CD14-positive monocyte (primary cell): ENCODE measurements around the gene ABLIM3. TPM values are rescaled to one million over a fixed set of nuclear protein-coding genes. Genes with fewer than 3 reads are reported as not detected.

ENCODE experiments used
- DNase-seq, 3 donors: peaks; one replicate each; pipeline ENCODE4 v3.0.0-alpha.2; 2011 to 2022
- H2AFZ ChIP-seq: 2 replicates; pipeline ENCODE4 v1.6.0; 2012; ENCODE audit warnings: mild to moderate bottlenecking, low read depth, low read length, inconsistent platforms; ENCODE audit not compliant: insufficient read depth, poor library complexity, severe bottlenecking
- H3K27ac ChIP-seq, 2 donors: 1 replicate in 1 of 2; 2 replicates in 1 of 2; pipeline ENCODE4 v1.5.1; 2012 to 2013; ENCODE audit warnings: low read length in 2 of 2, control low read depth in 1 of 2, inconsistent platforms in 1 of 2, low read depth in 1 of 2, mild to moderate bottlenecking in 1 of 2
- H3K27me3 ChIP-seq, 2 donors: one replicate each; pipeline versions ENCODE4 v1.6.0 to v1.6.1; 2011 to 2013; ENCODE audit warnings: low read length in 2 of 2; ENCODE audit not compliant: control insufficient read depth in 2 of 2, insufficient read depth in 2 of 2
- H3K36me3 ChIP-seq, 2 donors: replicated peaks in 1 of 2; 1 replicate in 1 of 2; 2 replicates in 1 of 2; pipeline versions ENCODE4 v1.5.1 to v1.6.1; 2012 to 2013; ENCODE audit warnings: low read length in 2 of 2, control low read depth in 1 of 2, inconsistent platforms in 1 of 2, mild to moderate bottlenecking in 1 of 2; ENCODE audit not compliant: insufficient read depth in 2 of 2, control insufficient read depth in 1 of 2
- H3K4me1 ChIP-seq, 2 donors: 1 replicate in 1 of 2; 2 replicates in 1 of 2; pipeline versions ENCODE4 v1.5.1 to v1.6.1; 2012 to 2013; ENCODE audit warnings: low read length in 2 of 2, control low read depth in 1 of 2, inconsistent platforms in 1 of 2, mild to moderate bottlenecking in 1 of 2, moderate library complexity in 1 of 2; ENCODE audit not compliant: insufficient read depth in 2 of 2, control insufficient read depth in 1 of 2
- H3K4me2 ChIP-seq: replicated peaks from 2 replicates; pipeline ENCODE3; 2012; ENCODE audit warnings: low read length, moderate library complexity, mild to moderate bottlenecking; ENCODE audit not compliant: poor library complexity, severe bottlenecking; ENCODE audit errors: extremely low read depth
- H3K4me3 ChIP-seq, 3 experiments: fragments of 200-600 bp in 1 of 3; sonication (generic) in 1 of 3; replicated peaks in 1 of 3; 1 replicate in 2 of 3; 2 replicates in 1 of 3; pipeline ENCODE4 v1.5.1; 2011 to 2013; ENCODE audit warnings: low read length in 3 of 3, mild to moderate bottlenecking in 3 of 3, control low read depth in 2 of 3, low read depth in 2 of 3, inconsistent platforms in 1 of 3, moderate library complexity in 1 of 3
- H3K79me2 ChIP-seq: 2 replicates; pipeline ENCODE4 v1.6.0; 2012; ENCODE audit warnings: mild to moderate bottlenecking, control low read depth, inconsistent platforms, low read length, moderate library complexity; ENCODE audit not compliant: insufficient read depth
- H3K9ac ChIP-seq: 2 replicates; pipeline ENCODE4 v1.6.0; 2017; ENCODE audit warnings: low read length, mild to moderate bottlenecking; ENCODE audit not compliant: insufficient read depth, poor library complexity, severe bottlenecking
- H3K9me3 ChIP-seq, 2 donors: replicated peaks in 1 of 2; 1 replicate in 1 of 2; 2 replicates in 1 of 2; pipeline versions ENCODE4 v1.5.1 to v1.6.1; 2012 to 2013; ENCODE audit warnings: low read length in 2 of 2, control low read depth in 1 of 2; ENCODE audit not compliant: control insufficient read depth in 1 of 2, insufficient read depth in 1 of 2
- H4K20me1 ChIP-seq: 2 replicates; pipeline ENCODE4 v1.6.0; 2012; ENCODE audit warnings: mild to moderate bottlenecking, low read length, control low read depth, moderate library complexity; ENCODE audit not compliant: insufficient read depth
- H3K27ac Mint-ChIP-seq, 7 donors: one replicate each; pipeline ENCODE4 v1.8.0; 2020; ENCODE audit warnings: mild to moderate bottlenecking in 7 of 7, mixed read lengths in 7 of 7, moderate library complexity in 6 of 7, inconsistent platforms in 2 of 7
- H3K27me3 Mint-ChIP-seq, 3 donors: one replicate each; pipeline ENCODE4 v1.8.0; 2021 to 2022; ENCODE audit warnings: low read depth in 3 of 3, mild to moderate bottlenecking in 3 of 3, mixed read lengths in 3 of 3, moderate library complexity in 3 of 3, inconsistent platforms in 1 of 3
- H3K36me3 Mint-ChIP-seq, 2 donors: one replicate each; pipeline ENCODE4 v1.8.0; 2020; ENCODE audit warnings: mixed read lengths in 2 of 2, inconsistent platforms in 1 of 2, mild to moderate bottlenecking in 1 of 2
- H3K4me1 Mint-ChIP-seq: one replicate; pipeline ENCODE4 v1.8.0; 2020; ENCODE audit warnings: mild to moderate bottlenecking, mixed read lengths
- H3K4me3 Mint-ChIP-seq, 2 donors: one replicate each; pipeline ENCODE4 v1.8.0; 2020; ENCODE audit warnings: mild to moderate bottlenecking in 2 of 2, mixed read lengths in 2 of 2, moderate library complexity in 1 of 2
- H3K9me3 Mint-ChIP-seq, 7 donors: one replicate each; pipeline ENCODE4 v1.8.0; 2020 to 2022; ENCODE audit warnings: mixed read lengths in 7 of 7, mild to moderate bottlenecking in 6 of 7, moderate library complexity in 6 of 7, inconsistent platforms in 2 of 7
- WGBS: methylation state at CpG from one replicate; pipeline ENCODE4 v1.1.5; 2013; ENCODE audit warnings: missing lambda C conversion rate; ENCODE audit not compliant: insufficient coverage; 5-methylcytosine and 5-hydroxymethylcytosine counted together
- intact Hi-C, 2 donors: fragments of 100-400 bp; cut with micrococcal nuclease; formaldehyde crosslinking; loops; one replicate each; pipeline versions ENCODE4 v1.15.0 to v1.15.1; 2023
- polyA plus RNA-seq, 3 donors: library from polyadenylated mRNA; depleted of rRNA in 1 of 3; unstranded in 2 of 3; stranded (reverse) in 1 of 3; fragments of 300-500 nt in 2 of 3; fragments of >200 nt in 1 of 3; fragmentation: Illumina TruSeq in 2 of 3; gene quantifications; 1 replicate in 2 of 3; 2 replicates in 1 of 3; pipeline ENCODE4 v1.2.3, GENCODE V29; 2012 to 2021
- TF ChIP-seq, protein P1 (sequence below): fragments of 200-600 bp; IDR thresholded peaks from one replicate; pipeline ENCODE4 v1.8.0; 2022; ENCODE audit warnings: antibody characterized with exemption, mild to moderate bottlenecking

The ABLIM3 gene
- polyA plus RNA-seq, 3 donors = 0.22 to 0.74 TPM; not detected in 1

DNA sequence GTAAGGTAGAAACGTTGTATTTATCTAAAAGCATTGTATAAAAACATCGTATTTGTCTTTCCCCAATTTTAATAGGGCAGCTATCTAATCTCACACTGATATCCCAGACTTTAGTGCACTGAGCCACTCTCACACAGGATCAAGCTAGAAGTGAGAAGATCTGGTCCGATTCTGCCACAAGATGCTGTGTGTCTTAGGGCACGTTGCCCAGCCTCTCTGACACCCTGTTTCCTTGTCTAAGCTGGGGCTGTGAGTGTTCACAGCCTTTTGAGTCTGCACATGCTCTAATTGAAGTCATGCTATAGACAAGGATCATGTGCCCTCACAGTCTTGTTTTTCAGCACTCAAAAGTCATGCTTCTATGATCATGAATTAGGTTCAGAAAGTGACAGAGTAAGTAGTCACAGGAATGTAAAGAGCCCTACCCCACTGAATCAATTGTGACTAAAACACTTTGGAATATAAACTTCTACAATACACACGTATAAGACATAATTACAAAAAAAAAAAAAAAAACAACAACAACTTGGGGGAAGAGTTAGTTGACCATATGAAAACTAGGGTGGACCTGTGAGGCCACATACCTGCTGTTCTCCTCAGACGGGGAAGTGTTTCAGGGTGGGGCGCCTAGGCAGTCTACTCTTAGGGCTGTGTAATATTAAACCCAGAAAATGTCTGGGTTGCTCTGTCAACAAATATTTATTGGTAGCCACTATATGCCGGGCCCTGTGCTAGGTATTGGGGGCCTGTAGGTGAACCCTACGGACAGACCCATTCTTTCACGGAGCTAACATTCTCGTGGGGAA, 893 bp upstream of the ABLIM3 start:
- WGBS = 84% methylated on average over 6 of the region's 11 CpGs
- no peak overlapping the region for H3K27ac ChIP-seq
- peaks cover 10 to 14% of the 10 kb centered on the region in 2 donors for H3K4me1 ChIP-seq
- H3K4me2 ChIP-seq = no peak overlapping the region
- Mint-ChIP-seq H3K9me3 (no peaks in the 10 kb centered on the region), H3K36me3 (no peaks in the 10 kb centered on the region), H3K4me1 (peaks cover 9% of the 10 kb centered on the region), H3K4me3 (no peak overlapping the region), H3K27ac (no peak overlapping the region), H3K27me3 (peaks cover 9 to 32% (median 15%) of the 10 kb centered on the region in 3 donors)
- intact Hi-C loops = loop anchor here (2.0 to 5.0 kb wide), 2 partner anchors 127 to 128 kb away; no protein-coding TSS in a partner anchor
- TF ChIP-seq, protein P1, sequence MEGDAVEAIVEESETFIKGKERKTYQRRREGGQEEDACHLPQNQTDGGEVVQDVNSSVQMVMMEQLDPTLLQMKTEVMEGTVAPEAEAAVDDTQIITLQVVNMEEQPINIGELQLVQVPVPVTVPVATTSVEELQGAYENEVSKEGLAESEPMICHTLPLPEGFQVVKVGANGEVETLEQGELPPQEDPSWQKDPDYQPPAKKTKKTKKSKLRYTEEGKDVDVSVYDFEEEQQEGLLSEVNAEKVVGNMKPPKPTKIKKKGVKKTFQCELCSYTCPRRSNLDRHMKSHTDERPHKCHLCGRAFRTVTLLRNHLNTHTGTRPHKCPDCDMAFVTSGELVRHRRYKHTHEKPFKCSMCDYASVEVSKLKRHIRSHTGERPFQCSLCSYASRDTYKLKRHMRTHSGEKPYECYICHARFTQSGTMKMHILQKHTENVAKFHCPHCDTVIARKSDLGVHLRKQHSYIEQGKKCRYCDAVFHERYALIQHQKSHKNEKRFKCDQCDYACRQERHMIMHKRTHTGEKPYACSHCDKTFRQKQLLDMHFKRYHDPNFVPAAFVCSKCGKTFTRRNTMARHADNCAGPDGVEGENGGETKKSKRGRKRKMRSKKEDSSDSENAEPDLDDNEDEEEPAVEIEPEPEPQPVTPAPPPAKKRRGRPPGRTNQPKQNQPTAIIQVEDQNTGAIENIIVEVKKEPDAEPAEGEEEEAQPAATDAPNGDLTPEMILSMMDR = no peak
- H2AFZ ChIP-seq = peak overlapping the region; percentile 91
- peaks cover 0 to 10% of the 10 kb centered on the region in 2 donors for H3K27me3 ChIP-seq
- no peaks in the 10 kb centered on the region for H3K9me3 ChIP-seq
- no peaks in the 10 kb centered on the region for H3K79me2 ChIP-seq
- no peaks in the 10 kb centered on the region for H3K36me3 ChIP-seq
- DNase-seq = no peak
- no peak overlapping the region for H3K4me3 ChIP-seq
- H3K9ac ChIP-seq = no peak overlapping the region
- H4K20me1 ChIP-seq = no peaks in the 10 kb centered on the region

DNA sequence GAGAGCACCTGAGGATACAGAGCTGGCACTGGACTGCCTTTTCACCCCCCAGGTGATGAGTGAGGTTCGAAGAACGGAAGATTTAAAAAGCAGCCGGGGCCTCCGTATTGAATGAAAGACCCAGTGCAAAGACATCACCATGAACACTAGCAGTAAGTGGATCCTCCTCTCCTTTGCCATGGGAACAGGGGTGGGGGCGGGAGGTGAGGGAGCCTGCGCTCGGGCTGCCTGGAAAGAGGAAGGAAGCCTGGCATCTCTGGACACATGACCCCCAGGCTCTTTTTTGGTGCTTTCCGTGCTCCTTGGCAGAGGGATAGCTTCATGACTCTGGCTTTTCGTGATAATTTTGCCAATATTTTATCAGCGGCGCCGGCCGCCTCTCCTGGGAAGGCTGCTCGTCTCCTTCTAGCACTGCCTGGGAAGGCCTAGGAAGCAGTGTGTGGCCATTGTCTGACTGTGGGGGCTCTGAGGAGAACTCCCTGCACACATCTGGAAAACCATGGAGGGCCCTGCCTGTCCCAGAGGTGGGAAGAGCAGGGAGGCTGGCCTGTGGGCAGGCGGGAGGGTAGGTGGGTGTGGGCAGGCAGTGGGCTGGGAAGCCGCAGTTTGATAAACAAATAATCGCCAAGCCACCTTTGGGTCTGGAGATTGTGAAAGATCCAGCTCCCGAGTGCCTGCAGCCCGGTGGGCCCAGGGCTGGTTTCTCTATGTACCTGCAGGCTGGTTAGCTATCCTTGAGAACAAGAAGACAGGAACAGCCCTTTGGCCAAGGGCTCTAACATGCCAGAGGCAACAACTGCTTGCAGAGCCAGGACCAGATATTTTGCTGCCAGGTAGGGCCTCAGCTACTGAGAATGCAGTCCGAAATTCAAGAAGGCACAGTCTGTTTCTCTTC, 911 bp downstream of the ABLIM3 start:
- Histone ChIP-seq H3K27ac (no peak overlapping the region), H2AFZ (peak overlapping the region; percentile 91), H4K20me1 (no peaks in the 10 kb centered on the region), H3K79me2 (no peaks in the 10 kb centered on the region), H3K27me3 (peaks cover 0 to 10% of the 10 kb centered on the region in 2 donors), H3K4me1 (peaks cover 10 to 14% of the 10 kb centered on the region in 2 donors), H3K9me3 (no peaks in the 10 kb centered on the region), H3K4me2 (peak overlapping the region; percentile 99), H3K4me3 (peak overlapping the region; percentile 42 to 84 (median 43)), H3K9ac (no peak overlapping the region), H3K36me3 (no peaks in the 10 kb centered on the region)
- peak; percentile 29 to 65 (median 36) for DNase-seq
- TF ChIP-seq, protein P1 = no peak
- 71% methylated on average over 13 of the region's 20 CpGs for WGBS
- H3K27ac Mint-ChIP-seq = no peak overlapping the region
- H3K36me3 Mint-ChIP-seq = no peaks in the 10 kb centered on the region
- intact Hi-C loops = loop anchor here (2.0 to 5.0 kb wide), 2 partner anchors 125 to 127 kb away; no protein-coding TSS in a partner anchor
- peaks cover 0 to 3% (median 0%) of the 10 kb centered on the region in 7 donors for H3K9me3 Mint-ChIP-seq
- peaks cover 7 to 27% (median 12%) of the 10 kb centered on the region in 3 donors for H3K27me3 Mint-ChIP-seq
- H3K4me1 Mint-ChIP-seq = peaks cover 9% of the 10 kb centered on the region
- H3K4me3 Mint-ChIP-seq = peak overlapping the region; percentile 67 to 87
